K562 (cell line): ENCODE results near the gene HOXB3. TPM values are rescaled to one million over a fixed set of nuclear protein-coding genes. Genes with fewer than 3 reads are reported as not detected.

Experiments
- ARID1B ChIP-seq: fragments of 450-650 bp; IDR thresholded peaks from 2 replicates; pipeline ENCODE4 v1.6.1; 2016; ENCODE audit warnings: antibody characterized with exemption, mild to moderate bottlenecking, inconsistent platforms
- BRCA1 ChIP-seq, 2 experiments: fragments of 450-650 bp in 1 of 2; sonication (generic) in 1 of 2; formaldehyde crosslinking in 1 of 2; IDR thresholded peaks; 2 replicates each; pipeline versions ENCODE4 v1.5.0 to v1.6.1; 2017 to 2020; ENCODE audit warnings: mild to moderate bottlenecking in 1 of 2, missing genetic modification reagents in 1 of 2
- GTF2E2 ChIP-seq: fragments of 200-800 bp; sonication (Bioruptor generic); IDR thresholded peaks from 2 replicates; pipeline ENCODE4 v1.6.1; 2016; ENCODE audit warnings: missing genetic modification characterization, missing compliant biosample characterization
- MTA3 ChIP-seq: fragments of 450-650 bp; formaldehyde crosslinking; IDR thresholded peaks from 2 replicates; pipeline ENCODE4 v1.6.1; 2017; ENCODE audit warnings: mild to moderate bottlenecking, borderline replicate concordance
- NR4A1 ChIP-seq, 2 experiments: fragments of 250-450 bp in 1 of 2; fragments of 450-650 bp in 1 of 2; sonication (Bioruptor Pico) in 1 of 2; IDR thresholded peaks; 2 replicates each; pipeline versions ENCODE4 v1.4.0 to v1.6.1; 2016 to 2020; ENCODE audit warnings: mild to moderate bottlenecking in 2 of 2, missing compliant biosample characterization in 1 of 2, missing genetic modification characterization in 1 of 2, moderate library complexity in 1 of 2
- PPARD ChIP-seq: fragments of 250-450 bp; sonication (Bioruptor Pico); IDR thresholded peaks from 2 replicates; pipeline ENCODE4 v1.8.0; 2022; ENCODE audit warnings: inconsistent platforms, mild to moderate bottlenecking, moderate library complexity
- SMARCA4 ChIP-seq: fragments of 450-650 bp; IDR thresholded peaks from 2 replicates; pipeline ENCODE4 v1.6.1; 2016
- SMARCB1 ChIP-seq: IDR thresholded peaks from 2 replicates; pipeline ENCODE4 v1.6.1; 2011; ENCODE audit warnings: improper control_type of control experiment, low read depth; ENCODE audit not compliant: insufficient read length
- TSHZ1 ChIP-seq: fragments of 250-450 bp; sonication (Bioruptor Pico); IDR thresholded peaks from 2 replicates; pipeline ENCODE4 v1.4.0; 2020; ENCODE audit warnings: mild to moderate bottlenecking, moderate library complexity
- ZBTB2 ChIP-seq: fragments of 450-650 bp; IDR thresholded peaks from 2 replicates; pipeline ENCODE4 v1.6.1; 2016; ENCODE audit warnings: antibody characterized with exemption
- ZMIZ1 ChIP-seq, 2 experiments: fragments of 150-350 bp in 1 of 2; IDR thresholded peaks; 2 replicates each; pipeline ENCODE4 v1.6.1; 2012 to 2016; ENCODE audit warnings: low read depth in 2 of 2, low read length in 2 of 2, mild to moderate bottlenecking in 1 of 2, moderate library complexity in 1 of 2
- ZNF395 ChIP-seq: fragments of 200-800 bp; sonication (Bioruptor generic); IDR thresholded peaks from 2 replicates; pipeline ENCODE4 v1.6.1; 2017; ENCODE audit warnings: missing genetic modification characterization, missing compliant biosample characterization
- ZNF639 ChIP-seq, 2 experiments: fragments of 200-800 bp in 1 of 2; sonication (Bioruptor generic) in 1 of 2; sonication (generic) in 1 of 2; formaldehyde crosslinking in 1 of 2; IDR thresholded peaks in 1 of 2; conservative IDR thresholded peaks in 1 of 2; 2 replicates each; pipeline versions ENCODE4 v1.5.0 to v1.6.1; 2016 to 2020; ENCODE audit warnings: missing compliant biosample characterization in 1 of 2, missing genetic modification characterization in 1 of 2, missing genetic modification reagents in 1 of 2
- polyA plus RNA-seq, 8 experiments: library from polyadenylated mRNA; depleted of rRNA in 4 of 8; stranded (reverse) in 5 of 8; unstranded in 3 of 8; fragments of >200 nt; fragmentation: Nextera tagmentation in 2 of 8; fragmentation: Illumina TruSeq in 1 of 8; extraction: Ambion mirVana in 2 of 8; extraction: Trizol in 1 of 8; gene quantifications; 2 replicates each; pipeline versions ENCODE4 v1.2.1 to v1.2.3, GENCODE V29; 2011 to 2014; ENCODE audit warnings: inconsistent platforms in 1 of 8, missing spikeins in 1 of 8
- total RNA-seq, 7 experiments: library from RNA; depleted of rRNA in 6 of 7; stranded (reverse); fragments of >200 nt in 6 of 7; fragmentation: Illumina TruSeq in 2 of 7; extraction: Trizol in 2 of 7; gene quantifications; 2 replicates each; pipeline versions ENCODE4 v1.2.1 to v1.2.3, GENCODE V29; 2011 to 2021; ENCODE audit warnings: low replicate concordance in 1 of 7

Gene HOXB3
- total and polyA plus RNA-seq, 9 of the 15 experiments (the other 6 are each of a cell fraction or from before 2014, with no cell fraction given), result 2.4 to 41.3 (median 20.2) TPM

GRCh38 chr17:48630925-48631692, 41.1 kb upstream of the HOXB3 start (continued):
- TF ChIP-seq ZMIZ1 (IDR thresholded peaks at IDR 0.05; ENCODE audit: low read depth in 2 of 2, low read length in 2 of 2) (peak in 1 of 2 experiments; percentile 61; a peak in 1 of 4 replicates), ZNF639 (CRISPR knock-in tag; conservative IDR thresholded peaks at IDR 0.05 in 1 of 2, IDR thresholded peaks at IDR 0.05 in 1 of 2) (0 out of 4 replicates have a peak, but pooled peaks of 1 of the 2 experiments have one; percentile 56), SMARCA4 (peak; percentile 90), SMARCB1 (peak; percentile 35), NR4A1 (CRISPR knock-in tag; IDR thresholded peaks at IDR 0.05) (no peak), NR4A1 (tag; IDR thresholded peaks at IDR 0.05) (peak; percentile 67; the same call in 1 of the 2 replicates), PPARD (no peak), GTF2E2 (tag) (0 out of 2 replicates have a peak, but pooled peaks have one; percentile 45), TSHZ1 (CRISPR knock-in tag) (no peak), ZBTB2 (0 out of 2 replicates have a peak, but pooled peaks have one; percentile 33), MTA3 (peak; percentile 83; the same call in 1 of the 2 replicates), ZNF395 (CRISPR knock-in tag) (peak; percentile 60; the same call in 1 of the 2 replicates), ARID1B (peak; percentile 90), BRCA1 (IDR thresholded peaks at IDR 0.05) (no peak), BRCA1 (CRISPR knock-in tag; IDR thresholded peaks at IDR 0.05) (no peak)
